ENCODE data around the gene DNM2. TPM values are rescaled to one million over a fixed set of nuclear protein-coding genes. Genes with fewer than 3 reads are reported as not detected.

The DNM2 gene
- total and polyA plus RNA-seq, 2 of the 13 experiments (the other 11 are each of a cell fraction or from before 2014, with no cell fraction given), result 41.7 to 59.8 TPM

DNA sequence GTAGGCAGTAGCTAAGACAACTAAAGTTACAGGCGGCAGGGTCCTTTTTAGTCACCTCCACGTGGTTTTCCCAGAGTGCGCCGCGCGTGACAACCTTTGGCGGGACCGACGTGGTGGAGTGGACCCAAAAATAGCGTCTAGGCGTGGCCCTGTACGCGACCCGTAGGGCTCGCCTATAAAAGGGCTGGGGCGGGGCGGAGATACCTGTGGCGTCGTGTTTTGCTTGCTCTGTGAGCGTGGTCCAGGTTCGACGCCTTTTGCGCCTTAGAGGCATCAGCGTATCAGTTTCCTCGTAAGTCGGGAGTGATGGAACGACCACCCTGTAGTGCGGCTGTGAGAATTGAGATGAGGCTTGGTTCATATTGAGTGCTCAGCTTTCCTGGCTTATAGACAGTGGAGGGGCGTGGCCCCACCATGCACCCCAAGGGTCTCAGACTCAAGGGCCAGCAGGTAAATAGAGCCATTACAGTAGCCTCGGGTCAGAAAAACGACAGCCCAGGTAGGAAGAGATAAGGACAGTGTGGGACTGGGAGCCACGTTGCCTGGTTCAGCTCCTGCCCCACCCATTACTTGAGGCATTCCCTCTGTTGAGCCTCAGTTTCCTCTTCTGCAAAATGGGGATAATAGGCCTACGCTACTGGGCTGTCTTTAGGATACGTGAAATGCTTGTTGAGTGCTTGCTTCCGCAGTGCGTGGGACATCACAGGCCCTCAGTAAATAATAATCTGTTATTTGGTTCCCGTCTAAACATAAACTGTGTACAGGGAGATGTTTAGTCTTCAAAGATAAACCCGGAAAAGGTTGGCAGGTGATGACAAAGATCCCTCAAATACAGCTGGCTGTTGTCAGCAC lies 118.8 kb downstream of the DNM2 start (continued):
- TF ChIP-seq THAP7 (CRISPR knock-in tag; IDR thresholded peaks at IDR 0.05), result 0 out of 2 replicates have a peak, but pooled peaks have one; percentile 60
- no peak for TF ChIP-seq SYNCRIP (IDR thresholded peaks at IDR 0.05; ENCODE audit: insufficient read depth, low read depth, low read length)
- no peak for TF ChIP-seq ZKSCAN1 (IDR thresholded peaks at IDR 0.05; ENCODE audit: low read length)
- TF ChIP-seq ZNF251 (CRISPR knock-in tag; IDR thresholded peaks at IDR 0.05), result no peak
- TF ChIP-seq DPF2 (CRISPR knock-in tag; IDR thresholded peaks at IDR 0.05; ENCODE audit: borderline replicate concordance, low read depth), result no peak
- TF ChIP-seq KLF13 (CRISPR knock-in tag; IDR thresholded peaks at IDR 0.05), result no peak
- peak; percentile 90 for TF ChIP-seq ZNF784 (CRISPR knock-in tag; IDR thresholded peaks at IDR 0.05; ENCODE audit: borderline replicate concordance)
- 0 out of 2 replicates have a peak, but pooled peaks have one; percentile 52 for TF ChIP-seq ZNF337 (CRISPR knock-in tag; IDR thresholded peaks at IDR 0.05; ENCODE audit: borderline replicate concordance, low read depth)
- no peak for TF ChIP-seq CHD2 (IDR thresholded peaks at IDR 0.05; ENCODE audit: low read depth, low read length)
- TF ChIP-seq MTF1 (CRISPR knock-in tag; IDR thresholded peaks at IDR 0.05), result no peak
- TF ChIP-seq, protein P1, sequence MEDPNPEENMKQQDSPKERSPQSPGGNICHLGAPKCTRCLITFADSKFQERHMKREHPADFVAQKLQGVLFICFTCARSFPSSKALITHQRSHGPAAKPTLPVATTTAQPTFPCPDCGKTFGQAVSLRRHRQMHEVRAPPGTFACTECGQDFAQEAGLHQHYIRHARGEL (CRISPR knock-in tag; IDR thresholded peaks at IDR 0.05), result 0 out of 2 replicates have a peak, but pooled peaks have one; percentile 47
- TF ChIP-seq ZNF383 (CRISPR knock-in tag; IDR thresholded peaks at IDR 0.05; ENCODE audit: borderline replicate concordance), result no peak
- TF ChIP-seq ZNF749 (CRISPR knock-in tag; IDR thresholded peaks at IDR 0.05; ENCODE audit: borderline replicate concordance), result no peak
- no peak for TF ChIP-seq FOXM1 (CRISPR knock-in tag; IDR thresholded peaks at IDR 0.05)
- TF ChIP-seq ATF1 (CRISPR knock-in tag; IDR thresholded peaks at IDR 0.05), result no peak; the same call in 1 of the 2 replicates
- TF ChIP-seq, protein P2, sequence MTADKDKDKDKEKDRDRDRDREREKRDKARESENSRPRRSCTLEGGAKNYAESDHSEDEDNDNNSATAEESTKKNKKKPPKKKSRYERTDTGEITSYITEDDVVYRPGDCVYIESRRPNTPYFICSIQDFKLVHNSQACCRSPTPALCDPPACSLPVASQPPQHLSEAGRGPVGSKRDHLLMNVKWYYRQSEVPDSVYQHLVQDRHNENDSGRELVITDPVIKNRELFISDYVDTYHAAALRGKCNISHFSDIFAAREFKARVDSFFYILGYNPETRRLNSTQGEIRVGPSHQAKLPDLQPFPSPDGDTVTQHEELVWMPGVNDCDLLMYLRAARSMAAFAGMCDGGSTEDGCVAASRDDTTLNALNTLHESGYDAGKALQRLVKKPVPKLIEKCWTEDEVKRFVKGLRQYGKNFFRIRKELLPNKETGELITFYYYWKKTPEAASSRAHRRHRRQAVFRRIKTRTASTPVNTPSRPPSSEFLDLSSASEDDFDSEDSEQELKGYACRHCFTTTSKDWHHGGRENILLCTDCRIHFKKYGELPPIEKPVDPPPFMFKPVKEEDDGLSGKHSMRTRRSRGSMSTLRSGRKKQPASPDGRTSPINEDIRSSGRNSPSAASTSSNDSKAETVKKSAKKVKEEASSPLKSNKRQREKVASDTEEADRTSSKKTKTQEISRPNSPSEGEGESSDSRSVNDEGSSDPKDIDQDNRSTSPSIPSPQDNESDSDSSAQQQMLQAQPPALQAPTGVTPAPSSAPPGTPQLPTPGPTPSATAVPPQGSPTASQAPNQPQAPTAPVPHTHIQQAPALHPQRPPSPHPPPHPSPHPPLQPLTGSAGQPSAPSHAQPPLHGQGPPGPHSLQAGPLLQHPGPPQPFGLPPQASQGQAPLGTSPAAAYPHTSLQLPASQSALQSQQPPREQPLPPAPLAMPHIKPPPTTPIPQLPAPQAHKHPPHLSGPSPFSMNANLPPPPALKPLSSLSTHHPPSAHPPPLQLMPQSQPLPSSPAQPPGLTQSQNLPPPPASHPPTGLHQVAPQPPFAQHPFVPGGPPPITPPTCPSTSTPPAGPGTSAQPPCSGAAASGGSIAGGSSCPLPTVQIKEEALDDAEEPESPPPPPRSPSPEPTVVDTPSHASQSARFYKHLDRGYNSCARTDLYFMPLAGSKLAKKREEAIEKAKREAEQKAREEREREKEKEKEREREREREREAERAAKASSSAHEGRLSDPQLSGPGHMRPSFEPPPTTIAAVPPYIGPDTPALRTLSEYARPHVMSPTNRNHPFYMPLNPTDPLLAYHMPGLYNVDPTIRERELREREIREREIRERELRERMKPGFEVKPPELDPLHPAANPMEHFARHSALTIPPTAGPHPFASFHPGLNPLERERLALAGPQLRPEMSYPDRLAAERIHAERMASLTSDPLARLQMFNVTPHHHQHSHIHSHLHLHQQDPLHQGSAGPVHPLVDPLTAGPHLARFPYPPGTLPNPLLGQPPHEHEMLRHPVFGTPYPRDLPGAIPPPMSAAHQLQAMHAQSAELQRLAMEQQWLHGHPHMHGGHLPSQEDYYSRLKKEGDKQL (CRISPR knock-in tag; IDR thresholded peaks at IDR 0.05; ENCODE audit: low read depth), result no peak
- TF ChIP-seq, protein P3, sequence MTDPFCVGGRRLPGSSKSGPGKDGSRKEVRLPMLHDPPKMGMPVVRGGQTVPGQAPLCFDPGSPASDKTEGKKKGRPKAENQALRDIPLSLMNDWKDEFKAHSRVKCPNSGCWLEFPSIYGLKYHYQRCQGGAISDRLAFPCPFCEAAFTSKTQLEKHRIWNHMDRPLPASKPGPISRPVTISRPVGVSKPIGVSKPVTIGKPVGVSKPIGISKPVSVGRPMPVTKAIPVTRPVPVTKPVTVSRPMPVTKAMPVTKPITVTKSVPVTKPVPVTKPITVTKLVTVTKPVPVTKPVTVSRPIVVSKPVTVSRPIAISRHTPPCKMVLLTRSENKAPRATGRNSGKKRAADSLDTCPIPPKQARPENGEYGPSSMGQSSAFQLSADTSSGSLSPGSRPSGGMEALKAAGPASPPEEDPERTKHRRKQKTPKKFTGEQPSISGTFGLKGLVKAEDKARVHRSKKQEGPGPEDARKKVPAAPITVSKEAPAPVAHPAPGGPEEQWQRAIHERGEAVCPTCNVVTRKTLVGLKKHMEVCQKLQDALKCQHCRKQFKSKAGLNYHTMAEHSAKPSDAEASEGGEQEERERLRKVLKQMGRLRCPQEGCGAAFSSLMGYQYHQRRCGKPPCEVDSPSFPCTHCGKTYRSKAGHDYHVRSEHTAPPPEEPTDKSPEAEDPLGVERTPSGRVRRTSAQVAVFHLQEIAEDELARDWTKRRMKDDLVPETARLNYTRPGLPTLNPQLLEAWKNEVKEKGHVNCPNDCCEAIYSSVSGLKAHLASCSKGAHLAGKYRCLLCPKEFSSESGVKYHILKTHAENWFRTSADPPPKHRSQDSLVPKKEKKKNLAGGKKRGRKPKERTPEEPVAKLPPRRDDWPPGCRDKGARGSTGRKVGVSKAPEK (CRISPR knock-in tag; IDR thresholded peaks at IDR 0.05; ENCODE audit: borderline replicate concordance), result no peak
- peak; percentile 58 for TF ChIP-seq ZNF225 (CRISPR knock-in tag; IDR thresholded peaks at IDR 0.05)
- 0 out of 2 replicates have a peak, but pooled peaks have one; percentile 17 for TF ChIP-seq ONECUT2 (CRISPR knock-in tag; IDR thresholded peaks at IDR 0.05)

All from HepG2 (cell line).